Thymus (tissue), 11 donors: ENCODE data around the gene ZFP69B. TPM values are rescaled to one million over a fixed set of nuclear protein-coding genes. Genes with fewer than 3 reads are reported as not detected.
"Not testable (repeated sequence)": the region's sequence is repeated elsewhere in the genome, so short reads cannot be mapped to it uniquely, and the experiment has no call there.

ENCODE experiments used
- DNase-seq, 9 donors: peaks; one replicate each; pipeline ENCODE4 v3.0.0-alpha.2; 2013; ENCODE audit warnings: low spot score in 9 of 9, low read depth in 6 of 9, missing footprints in 1 of 9
- H3K27ac ChIP-seq, 2 donors: one replicate each; pipeline ENCODE4 v1.5.1; 2013; ENCODE audit warnings: control low read depth in 1 of 2, low read depth in 1 of 2, low read length in 1 of 2, mild to moderate bottlenecking in 1 of 2, moderate library complexity in 1 of 2
- H3K27me3 ChIP-seq, 2 donors: one replicate each; pipeline ENCODE4 v1.5.1; 2013; ENCODE audit warnings: low read length in 1 of 2; ENCODE audit not compliant: control insufficient read depth in 2 of 2, insufficient read depth in 1 of 2
- H3K36me3 ChIP-seq, 2 donors: one replicate each; pipeline ENCODE4 v1.5.1; 2013; ENCODE audit warnings: low read length in 1 of 2, mild to moderate bottlenecking in 1 of 2, moderate library complexity in 1 of 2; ENCODE audit not compliant: control insufficient read depth in 2 of 2, insufficient read depth in 2 of 2
- H3K4me1 ChIP-seq, 2 donors: one replicate each; pipeline ENCODE4 v1.5.1; 2013; ENCODE audit warnings: low read length in 2 of 2; ENCODE audit not compliant: control insufficient read depth in 2 of 2, insufficient read depth in 2 of 2
- H3K4me3 ChIP-seq, 2 donors: one replicate each; pipeline ENCODE4 v1.5.1; 2013; ENCODE audit warnings: low read length in 2 of 2, control low read depth in 1 of 2, mild to moderate bottlenecking in 1 of 2
- H3K9me3 ChIP-seq, 2 donors: one replicate each; pipeline ENCODE4 v1.5.1; 2013; ENCODE audit warnings: low read length in 1 of 2, mild to moderate bottlenecking in 1 of 2; ENCODE audit not compliant: control insufficient read depth in 2 of 2, insufficient read depth in 1 of 2
- WGBS: extraction: QIAGEN DNeasy Blood & Tissue Kit; methylation state at CpG from one replicate; pipeline ENCODE4 v1.1.7; 2013; 5-methylcytosine and 5-hydroxymethylcytosine counted together
- polyA plus RNA-seq: library from polyadenylated mRNA; stranded (reverse); fragments of 200-250 nt; gene quantifications from one replicate; pipeline ENCODE4 v1.2.3, GENCODE V29; 2013
- total RNA-seq: library from RNA; stranded (reverse); fragments of 120-200 nt; gene quantifications from one replicate; pipeline ENCODE4 v1.2.4, GENCODE V29; 2013
- donor health status: healthy.

The ZFP69B gene
- total and polyA plus RNA-seq, 2 donors = 1.4 to 2.9 TPM

- Histone ChIP-seq H3K27ac (no peak overlapping the region), H3K4me1 (no peaks in the 10 kb centered on the region), H3K9me3 (peaks cover 11 to 41% of the 10 kb centered on the region in 2 donors), H3K4me3 (no peak overlapping the region), H3K27me3 (no peaks in the 10 kb centered on the region), H3K36me3 (peaks cover 15 to 27% of the 10 kb centered on the region in 2 donors)
- WGBS = 97% methylated on average over 3 of the region's 3 CpGs
- DNase-seq = no peak
Observed at GRCh38 chr1:40462956-40463590, 12.8 kb downstream of the ZFP69B start.

GRCh38 chr1:40469327-40469726 lies 19.1 kb downstream of the ZFP69B start:
- Histone ChIP-seq H3K9me3 (peaks cover 2 to 28% of the 10 kb centered on the region in 2 donors), H3K4me3 (no peak overlapping the region), H3K36me3 (no peaks in the 10 kb centered on the region), H3K27me3 (no peaks in the 10 kb centered on the region), H3K27ac (no peak overlapping the region), H3K4me1 (no peaks in the 10 kb centered on the region)
- 95% methylated on average over 2 of the region's 2 CpGs for WGBS
- no peak for DNase-seq

- Histone ChIP-seq H3K4me1 (peaks cover 8 to 15% of the 10 kb centered on the region in 2 donors), H3K4me3 (no peak overlapping the region), H3K27ac (no peak overlapping the region), H3K9me3 (peaks cover 0 to 17% of the 10 kb centered on the region in 2 donors), H3K27me3 (no peaks in the 10 kb centered on the region), H3K36me3 (no peaks in the 10 kb centered on the region)
- no peak for DNase-seq
- whole genome bisulfite sequencing = 98% methylated on average over 2 of the region's 2 CpGs
Observed at GRCh38 chr1:40475268-40475667, 25.0 kb downstream of the ZFP69B start.

GRCh38 chr1:40476924-40477677 lies 26.8 kb downstream of the ZFP69B start, which contains the start of gene ZFP69:
TSS of gene ZFP69 (plus strand) at chr1:40477290. CDS start at chr1:40479362, 2,072 bp downstream.
- peak; percentile 33 to 90 (median 73) for DNase-seq
- peaks cover 0 to 15% of the 10 kb centered on the region in 2 donors for H3K9me3 ChIP-seq
- H3K27me3 ChIP-seq = no peaks in the 10 kb centered on the region
- 1% methylated on average over 65 of the region's 65 CpGs for WGBS
- peaks cover 0 to 5% of the 10 kb centered on the region in 2 donors for H3K36me3 ChIP-seq
- H3K4me1 ChIP-seq = peaks cover 8 to 15% of the 10 kb centered on the region in 2 donors
- H3K27ac ChIP-seq = peak within 1 kb of the TSS; percentile 56 to 80
- H3K4me3 ChIP-seq = peak within 1 kb of the TSS; percentile 64 to 74

- H3K36me3 ChIP-seq = peaks cover 0 to 5% of the 10 kb centered on the region in 2 donors
- H3K27ac ChIP-seq = no peak overlapping the region
- H3K9me3 ChIP-seq = peaks cover 0 to 15% of the 10 kb centered on the region in 2 donors
- DNase-seq = peak in 3 of 9 donors; percentile 3 to 19 (median 9)
- H3K27me3 ChIP-seq = no peaks in the 10 kb centered on the region
- peaks cover 8 to 15% of the 10 kb centered on the region in 2 donors for H3K4me1 ChIP-seq
- H3K4me3 ChIP-seq = peak overlapping the region; percentile 60 to 64
- WGBS = 7% methylated on average over 17 of the region's 17 CpGs
Observed at GRCh38 chr1:40477678-40478053, 27.4 kb downstream of the ZFP69B start.

GRCh38 chr1:40478276-40478675 lies 28.0 kb downstream of the ZFP69B start:
- no peaks in the 10 kb centered on the region for H3K27me3 ChIP-seq
- peak overlapping the region; percentile 60 to 64 for H3K4me3 ChIP-seq
- no peak for DNase-seq
- H3K4me1 ChIP-seq = peaks cover 8 to 15% of the 10 kb centered on the region in 2 donors
- H3K9me3 ChIP-seq = peaks cover 0 to 15% of the 10 kb centered on the region in 2 donors
- H3K27ac ChIP-seq = no peak overlapping the region
- peaks cover 2 to 8% of the 10 kb centered on the region in 2 donors for H3K36me3 ChIP-seq
- 92% methylated on average over 2 of the region's 2 CpGs for WGBS

GRCh38 chr1:40479156-40479555 lies 28.9 kb downstream of the ZFP69B start:
- DNase-seq = no peak
- Histone ChIP-seq H3K9me3 (peaks cover 0 to 17% of the 10 kb centered on the region in 2 donors), H3K27me3 (no peaks in the 10 kb centered on the region), H3K36me3 (peaks cover 4 to 8% of the 10 kb centered on the region in 2 donors), H3K4me1 (peaks cover 8 to 15% of the 10 kb centered on the region in 2 donors), H3K27ac (no peak overlapping the region), H3K4me3 (no peak overlapping the region)
- WGBS = 94% methylated on average over 4 of the region's 4 CpGs

- Histone ChIP-seq H3K27me3 (no peaks in the 10 kb centered on the region), H3K27ac (no peak overlapping the region), H3K4me3 (no peak overlapping the region), H3K4me1 (no peaks in the 10 kb centered on the region), H3K36me3 (peaks cover 12 to 34% of the 10 kb centered on the region in 2 donors), H3K9me3 (peaks cover 9 to 17% of the 10 kb centered on the region in 2 donors)
- DNase-seq = no peak
- 99% methylated on average over 4 of the region's 4 CpGs for WGBS
Observed at GRCh38 chr1:40495315-40495903, 45.1 kb downstream of the ZFP69B start.

- H3K9me3 ChIP-seq = peaks cover 0 to 44% of the 10 kb centered on the region in 2 donors
- not testable (repeated sequence) for DNase-seq, H3K4me1 ChIP-seq, H3K27ac ChIP-seq, H3K36me3 ChIP-seq, H3K4me3 ChIP-seq, H3K27me3 ChIP-seq
- WGBS = 97% methylated on average over 4 of the region's 4 CpGs
Observed at GRCh38 chr1:40502651-40503050, 52.4 kb downstream of the ZFP69B start.
